GM21360 (cell line): ENCODE results near the gene ZBTB24.
"Not testable (repeated sequence)": the region's sequence is repeated elsewhere in the genome, so short reads cannot be mapped to it uniquely, and the experiment has no call there.

Source experiments
- ATAC-seq: cut with Tn5 transposase; IDR thresholded peaks from one replicate; pipeline ENCODE4 v1.9.1; 2021; ENCODE audit warnings: mild to moderate bottlenecking, moderate library complexity; ENCODE audit not compliant: unreplicated experiment

Gene ZBTB24

GRCh38 chr6:109482905-109483734, at the start of gene ZBTB24:
TSS of gene ZBTB24 (minus strand) at chr6:109483219. CDS start at chr6:109482026, 1,193 bp downstream.
- peak; percentile 89 for ATAC-seq

GRCh38 chr6:109531446-109531845, 48.4 kb upstream of the ZBTB24 start:
- no peak for ATAC-seq

- ATAC-seq, result no peak
These were observed 45.0 kb upstream of the ZBTB24 start for GRCh38 chr6:109527989-109528388.

GRCh38 chr6:109526905-109527628, 44.0 kb upstream of the ZBTB24 start:
- ATAC-seq, result no peak

GRCh38 chr6:109524129-109524528, 41.1 kb upstream of the ZBTB24 start:
- no peak for ATAC-seq

GRCh38 chr6:109523478-109523877, 40.5 kb upstream of the ZBTB24 start:
- no peak for ATAC-seq

- no peak for ATAC-seq
These were observed 38.1 kb upstream of the ZBTB24 start for GRCh38 chr6:109521080-109521479.

- not testable (repeated sequence) for ATAC-seq
These were observed 36.6 kb upstream of the ZBTB24 start for GRCh38 chr6:109519647-109520046.

GRCh38 chr6:109516929-109517328, 33.9 kb upstream of the ZBTB24 start:
- no peak for ATAC-seq

GRCh38 chr6:109515781-109516409, 32.9 kb upstream of the ZBTB24 start:
- no peak for ATAC-seq

- ATAC-seq, result no peak
These were observed 31.9 kb upstream of the ZBTB24 start for GRCh38 chr6:109514946-109515345.

GRCh38 chr6:109513571-109514071, 30.6 kb upstream of the ZBTB24 start:
- ATAC-seq, result no peak

- no peak for ATAC-seq
These were observed 29.3 kb upstream of the ZBTB24 start for GRCh38 chr6:109512271-109512817.

GRCh38 chr6:109511832-109512231, 28.8 kb upstream of the ZBTB24 start:
- ATAC-seq, result no peak

GRCh38 chr6:109510358-109510757, 27.3 kb upstream of the ZBTB24 start:
- ATAC-seq, result no peak

GRCh38 chr6:109508166-109508860, 25.3 kb upstream of the ZBTB24 start:
- ATAC-seq, result no peak

- ATAC-seq, result no peak
These were observed 24.6 kb upstream of the ZBTB24 start for GRCh38 chr6:109507490-109508072.

GRCh38 chr6:109506841-109507240, 23.8 kb upstream of the ZBTB24 start:
- no peak for ATAC-seq

- no peak for ATAC-seq
These were observed 23.3 kb upstream of the ZBTB24 start for GRCh38 chr6:109506314-109506713.
